Ecto neural progenitor cell (in vitro differentiated cells): ENCODE results near the gene LPCAT3.
"Not testable (repeated sequence)": the region's sequence is repeated elsewhere in the genome, so short reads cannot be mapped to it uniquely, and the experiment has no call there.

Experiments used
- DNase-seq: peaks from one replicate; pipeline ENCODE4 v3.0.0-alpha.2; 2018; ENCODE audit warnings: low spot score

LPCAT3 gene

DNA sequence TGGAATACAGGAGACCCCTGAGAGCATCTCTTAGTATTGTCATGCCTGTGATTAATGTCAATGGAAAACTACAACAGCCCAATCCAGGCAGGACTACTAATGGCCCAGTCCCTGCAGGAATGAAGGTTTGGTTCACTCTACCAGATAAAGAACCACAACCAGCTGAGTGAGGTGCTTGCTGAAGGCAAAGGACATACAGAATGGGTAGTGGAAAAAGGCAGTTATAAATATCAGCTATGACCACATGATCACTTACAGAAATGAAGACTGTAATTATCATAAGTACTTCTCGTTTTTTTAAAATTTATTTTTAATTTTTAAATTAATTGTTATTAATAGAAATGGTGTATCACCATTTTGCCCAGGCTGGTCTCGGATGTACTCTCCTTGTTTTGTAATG is 17.2 kb upstream of the LPCAT3 start:
- DNase-seq: no peak

DNA sequence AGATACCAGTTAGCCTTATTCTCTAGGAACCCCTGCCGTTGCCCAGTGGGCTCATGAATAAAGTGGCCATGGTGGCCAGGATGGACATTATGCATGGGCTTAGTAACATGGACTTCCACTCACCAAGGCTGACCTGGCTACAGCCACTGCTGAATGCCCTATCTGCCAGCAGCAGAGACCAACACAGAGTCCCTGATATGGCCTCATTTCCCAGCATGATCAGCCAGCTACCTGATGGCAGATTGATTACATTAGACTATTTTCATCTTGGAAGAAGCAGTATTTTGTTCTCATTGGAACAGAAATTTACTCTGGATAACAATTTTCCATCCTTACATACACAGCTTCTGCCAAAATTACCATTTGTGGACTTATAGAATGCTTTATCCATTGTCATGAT is 16.2 kb upstream of the LPCAT3 start:
- DNase-seq: no peak

DNA sequence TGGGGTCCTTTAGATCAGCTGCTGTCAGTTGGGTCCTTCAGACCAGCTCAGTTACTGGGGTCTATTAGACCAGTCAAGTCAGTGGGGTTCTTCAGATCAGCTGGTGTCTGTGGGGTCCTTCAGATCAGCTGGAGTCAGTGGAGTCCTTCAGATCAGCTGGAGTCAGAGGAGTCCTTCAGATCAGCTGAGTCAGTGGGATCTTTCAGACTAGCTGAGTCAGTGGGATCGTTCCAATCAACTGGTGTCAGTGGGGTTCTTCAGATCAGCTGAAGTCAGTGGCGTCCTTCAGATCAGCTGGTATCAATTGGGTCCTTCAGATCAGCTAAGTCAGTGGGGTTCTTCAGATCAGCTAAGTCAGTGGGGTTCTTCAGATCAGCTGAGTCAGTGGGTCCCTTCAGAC is 14.7 kb upstream of the LPCAT3 start:
- DNase-seq: no peak

DNA sequence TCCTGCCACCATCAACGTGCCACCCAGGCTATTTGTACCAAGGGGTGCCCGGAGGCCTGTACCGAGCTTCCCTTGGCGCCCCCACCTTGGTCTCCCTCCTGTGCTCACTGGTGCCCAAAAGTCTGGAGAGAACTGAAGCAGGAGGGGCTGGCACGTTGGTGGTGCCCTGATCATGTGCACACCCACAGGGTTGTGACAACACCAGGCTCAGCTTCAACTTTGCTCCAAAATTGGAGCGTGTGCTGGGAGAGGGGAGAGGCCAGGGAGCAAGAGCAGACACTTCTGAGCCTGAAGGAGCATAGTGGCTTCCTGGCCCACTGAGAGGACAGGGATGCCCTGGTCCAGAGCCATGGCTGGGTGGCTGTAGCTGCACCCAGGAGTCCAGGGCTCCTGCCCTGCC is 13.0 kb upstream of the LPCAT3 start:
- no peak for DNase-seq

DNA sequence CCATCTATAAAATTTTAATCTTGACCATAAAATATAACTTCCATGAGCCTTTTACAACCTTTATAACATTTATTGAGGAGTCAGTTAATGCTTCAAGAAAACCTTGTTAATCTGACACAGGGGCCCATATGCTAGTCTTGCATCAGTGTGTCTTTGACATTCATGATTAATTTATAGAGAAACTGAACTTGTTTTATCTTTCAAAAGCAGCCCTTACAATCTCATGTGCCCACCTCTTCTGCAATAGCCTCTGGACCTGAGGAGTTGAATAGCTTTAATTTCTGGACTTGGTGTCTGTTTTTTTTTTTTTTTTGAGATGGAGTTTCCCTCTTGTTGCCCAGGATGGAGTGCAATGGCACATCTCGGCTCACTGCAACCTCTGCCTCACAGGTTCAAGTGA is 8.6 kb upstream of the LPCAT3 start:
- no peak for DNase-seq

DNA sequence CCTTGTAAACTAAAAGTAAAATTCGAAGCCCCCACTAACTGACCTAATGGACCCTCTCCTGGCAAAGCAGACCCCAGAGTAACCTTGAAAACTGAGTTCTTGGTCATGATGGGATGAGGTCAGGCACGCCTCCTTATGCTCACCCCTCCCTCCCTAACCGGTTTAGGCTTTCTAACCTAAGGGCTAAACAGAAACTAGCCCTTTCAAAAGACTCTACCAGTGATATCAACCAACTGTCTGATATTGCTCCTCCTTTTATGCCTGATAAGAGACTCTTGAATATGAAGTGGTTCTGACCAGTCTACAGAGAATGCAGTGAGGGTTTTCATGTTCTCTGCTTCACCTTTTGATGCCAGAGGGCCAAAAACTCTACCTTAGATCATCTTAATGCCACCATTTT is 4.8 kb upstream of the LPCAT3 start:
- DNase-seq: no peak

DNA sequence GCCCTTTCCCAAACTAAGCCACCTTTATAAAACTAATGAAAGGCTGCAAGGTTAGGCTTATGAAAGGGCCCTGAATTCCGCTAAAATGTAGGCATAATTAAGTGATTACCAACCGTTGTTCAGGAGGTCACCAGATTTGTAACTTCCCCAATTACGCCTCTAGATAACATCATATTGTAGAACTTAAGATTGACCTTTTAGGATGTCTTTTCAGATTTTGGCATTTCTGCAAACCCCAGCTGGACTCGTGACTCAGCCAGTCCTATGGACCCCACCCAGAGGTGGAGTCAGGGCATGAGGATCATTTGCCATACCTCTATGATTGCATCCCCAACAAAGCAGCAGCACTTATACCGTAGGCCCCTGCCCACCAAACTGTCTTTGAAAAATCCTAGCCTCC is 3.7 kb upstream of the LPCAT3 start:
- DNase-seq: no peak

DNA sequence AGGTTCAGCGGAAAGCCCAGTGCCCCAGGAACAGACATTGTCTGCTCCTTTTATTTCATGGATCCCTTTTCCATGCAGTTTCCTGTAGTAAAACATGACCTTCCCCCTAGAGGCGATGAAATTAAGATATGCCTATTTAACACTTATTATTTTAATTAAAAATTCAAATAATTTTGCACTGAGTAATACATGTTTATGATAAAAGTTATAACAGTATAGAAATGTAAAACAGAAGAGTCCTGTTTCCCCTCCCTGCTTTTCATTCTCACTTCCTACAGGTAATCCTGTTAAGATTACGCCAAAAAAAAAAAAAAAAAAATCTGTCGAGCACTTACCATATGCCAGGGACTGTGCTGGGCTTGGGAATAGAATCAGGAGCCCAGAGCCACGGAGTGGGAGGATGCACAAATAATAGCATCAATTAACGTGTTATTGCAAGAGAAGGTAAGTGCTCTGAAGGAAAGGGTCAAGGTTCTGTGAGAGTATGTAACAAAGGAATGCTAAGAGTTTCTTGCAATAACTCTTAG is 830 bp upstream of the LPCAT3 start:
- DNase-seq: no peak

DNA sequence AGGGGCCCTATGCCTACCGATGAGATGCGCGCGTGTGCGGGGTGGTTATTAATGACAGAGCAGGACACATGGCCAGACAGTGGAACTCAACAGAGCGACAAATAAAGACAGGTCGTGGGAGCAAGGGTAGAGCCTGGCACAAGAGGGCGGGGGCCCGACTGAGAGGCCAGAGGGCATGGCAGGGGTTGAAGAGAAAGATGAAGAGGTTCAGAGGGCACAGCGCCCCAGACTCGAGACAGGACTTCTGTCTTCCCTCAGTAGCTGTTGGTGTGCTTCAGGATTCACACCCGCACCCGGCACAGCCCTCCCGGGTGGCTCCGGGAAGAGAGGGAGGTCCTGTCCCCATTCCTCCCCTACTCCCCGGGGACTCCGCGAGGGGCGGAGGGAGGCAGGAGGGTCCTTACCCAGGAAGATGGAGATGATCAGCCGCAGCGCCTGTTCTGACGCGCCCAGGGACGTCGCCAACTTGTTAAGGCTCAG is 366 bp downstream of the LPCAT3 start:
- no peak for DNase-seq

DNA sequence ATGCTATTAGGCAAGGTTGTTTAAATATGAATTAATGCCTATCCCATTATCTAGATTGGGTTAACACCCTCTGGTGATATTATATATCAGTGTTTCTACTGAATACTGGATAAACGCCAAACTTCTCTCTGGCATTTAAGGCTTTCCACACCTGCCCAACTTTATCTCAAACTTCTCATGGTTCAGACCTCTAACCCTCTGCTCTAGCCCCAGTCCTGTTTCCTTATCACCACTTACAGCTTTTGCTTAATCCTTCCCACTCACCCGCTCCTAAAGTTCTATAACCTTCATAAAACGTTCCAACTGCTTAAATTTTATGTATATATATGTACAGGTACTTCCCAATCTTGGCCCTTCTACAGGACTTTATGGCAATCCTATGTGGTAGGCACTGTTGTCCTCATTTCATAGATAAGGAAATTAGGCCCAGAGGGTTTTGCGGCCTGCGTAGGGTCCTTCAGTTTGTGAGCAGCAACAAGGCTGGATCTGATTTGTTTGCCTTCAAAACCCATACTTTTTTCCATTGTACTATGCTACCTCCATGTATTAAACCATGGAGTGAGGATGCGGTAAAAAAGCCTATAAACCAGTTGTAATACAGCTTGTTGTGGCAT is 1.2 kb downstream of the LPCAT3 start:
- DNase-seq: no peak

DNA sequence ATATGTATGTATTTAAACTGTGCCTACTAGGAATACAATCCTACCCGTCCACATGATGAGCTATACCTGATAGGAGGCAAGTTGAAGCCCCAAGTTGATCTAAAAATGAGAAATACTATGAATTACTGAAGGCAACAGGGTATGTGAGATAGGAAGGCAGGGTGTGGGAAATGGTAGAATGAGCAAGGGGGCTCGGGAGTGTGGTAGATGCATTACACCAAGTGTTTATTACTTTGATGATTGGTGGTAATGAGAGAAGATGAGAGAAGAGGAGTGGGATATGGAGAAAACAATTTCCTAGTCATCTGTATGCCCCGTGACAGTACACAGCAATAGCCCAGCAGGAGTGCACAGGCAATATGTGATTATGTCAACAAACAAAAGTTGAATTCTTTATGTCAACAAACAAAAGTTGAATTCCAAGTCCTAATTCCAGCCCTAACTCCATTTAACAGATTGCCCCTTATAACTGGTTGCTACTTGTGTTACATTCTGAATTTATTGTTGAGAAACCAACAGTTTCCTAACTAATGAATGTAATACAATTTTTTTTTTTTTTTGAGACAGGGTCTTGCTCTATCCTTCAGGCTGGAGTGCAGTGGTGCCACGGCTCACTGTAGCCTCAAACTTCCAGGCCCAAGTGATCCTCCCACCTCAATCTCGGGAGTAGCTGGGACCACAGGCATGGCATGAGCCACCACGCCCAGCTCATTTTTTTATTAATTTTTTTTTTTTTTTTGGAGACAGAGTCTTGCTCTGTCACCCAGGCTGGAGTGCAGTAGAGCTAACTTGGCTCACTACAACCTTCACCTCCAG is 2.5 kb downstream of the LPCAT3 start:
- DNase-seq: no peak

DNA sequence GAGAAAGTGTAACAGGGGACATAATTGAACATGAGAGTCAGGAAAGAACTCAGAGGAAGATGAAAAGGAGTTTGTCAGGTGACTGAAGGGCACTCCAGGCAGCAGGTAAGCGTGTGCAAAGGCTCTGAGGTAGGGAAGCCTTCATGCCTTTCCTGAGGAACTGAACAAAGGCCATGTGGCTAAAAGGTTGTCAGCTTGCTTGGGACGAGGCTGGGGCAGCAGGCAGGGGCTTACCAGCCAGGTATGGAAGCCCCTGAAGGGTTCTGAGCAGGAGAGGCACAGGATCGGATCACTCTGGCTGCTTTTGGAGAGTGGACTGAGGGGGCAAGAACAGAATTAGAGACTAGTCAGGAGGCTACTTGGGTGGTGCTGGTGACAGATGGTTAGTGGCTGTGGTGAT is 5.2 kb downstream of the LPCAT3 start:
- no peak for DNase-seq

DNA sequence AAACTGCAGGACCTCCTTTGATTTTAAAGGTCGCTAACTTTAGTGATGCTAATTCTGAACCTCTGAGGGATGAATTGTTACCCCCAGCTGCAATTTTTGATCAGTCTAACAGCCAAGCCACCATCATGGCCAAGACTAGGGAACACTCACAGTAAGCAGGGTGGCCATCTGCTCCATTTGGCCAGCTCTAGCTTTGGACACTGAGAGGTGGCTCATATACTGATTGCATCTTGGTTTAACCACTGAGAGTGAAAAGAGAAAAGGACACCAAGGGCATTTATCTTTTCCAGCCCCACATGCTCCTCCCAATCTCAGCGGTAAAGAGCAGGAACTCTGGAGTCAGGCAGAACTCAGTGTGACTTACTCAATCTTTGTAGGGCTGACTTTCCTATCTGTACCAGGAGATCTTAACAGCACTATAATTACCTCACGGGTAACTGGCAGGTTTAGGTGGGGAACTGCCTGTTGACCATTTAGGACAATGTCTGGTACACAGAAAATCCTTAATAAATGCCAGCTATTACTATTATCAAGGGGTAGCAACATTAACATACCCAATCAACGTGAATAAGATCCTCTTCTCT is 6.2 kb downstream of the LPCAT3 start:
- DNase-seq: no peak

DNA sequence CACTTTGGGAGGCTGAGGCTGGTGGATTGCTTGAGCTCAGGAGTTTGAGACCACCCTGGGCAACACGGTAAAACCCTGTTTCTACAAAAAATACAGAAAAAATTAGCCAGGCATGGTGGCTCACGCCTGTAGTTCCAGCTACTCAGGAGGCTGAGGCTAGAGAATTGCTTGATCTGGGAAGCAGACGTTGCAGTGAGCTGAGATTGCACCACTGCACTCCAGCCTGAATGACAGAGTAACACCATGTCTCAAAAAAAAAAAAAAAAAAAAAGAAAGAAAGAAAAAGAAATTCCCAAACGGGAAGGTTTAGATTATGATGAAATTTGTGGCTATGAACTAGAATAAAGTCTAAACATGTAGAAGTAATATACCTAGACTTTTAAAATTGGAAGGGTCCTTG is 6.9 kb downstream of the LPCAT3 start:
- not testable (repeated sequence) for DNase-seq

DNA sequence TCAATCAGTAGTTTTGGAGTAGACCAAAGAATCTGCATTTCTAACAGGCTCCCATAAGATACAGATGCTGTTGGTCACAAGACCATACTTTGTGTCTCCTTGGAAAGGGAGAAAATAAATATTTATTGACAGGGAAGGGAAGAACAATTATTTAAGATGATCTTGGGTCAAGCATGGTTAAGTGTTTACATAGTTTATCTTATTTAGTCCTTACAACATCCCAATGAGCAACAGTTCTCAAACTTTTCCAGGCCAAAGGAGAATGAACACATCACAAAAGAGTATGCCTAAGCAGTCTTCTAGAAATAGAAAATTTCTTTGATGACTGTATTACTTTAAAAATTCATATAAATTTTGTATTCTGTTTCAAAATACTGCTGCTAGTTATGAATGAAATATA is 8.8 kb downstream of the LPCAT3 start:
- DNase-seq: no peak

DNA sequence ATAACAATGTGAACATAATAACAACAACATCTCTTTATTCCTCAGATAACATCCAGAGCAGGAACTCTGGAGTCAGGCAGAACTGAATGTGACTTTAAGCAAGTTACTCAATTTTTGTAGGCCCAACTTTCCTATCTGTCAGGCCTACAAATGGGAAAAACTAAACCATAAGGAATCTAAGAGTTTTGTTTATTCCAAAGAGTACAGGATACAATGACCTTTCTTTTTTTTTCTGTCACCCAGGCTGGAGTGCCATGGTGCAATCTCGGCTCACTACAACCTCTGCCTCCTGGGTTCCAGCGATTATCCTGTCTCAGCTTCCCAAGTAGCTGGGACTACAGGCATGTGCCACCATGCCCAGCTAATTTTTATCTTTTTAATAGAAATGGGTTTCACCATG is 9.4 kb downstream of the LPCAT3 start:
- DNase-seq: no peak

DNA sequence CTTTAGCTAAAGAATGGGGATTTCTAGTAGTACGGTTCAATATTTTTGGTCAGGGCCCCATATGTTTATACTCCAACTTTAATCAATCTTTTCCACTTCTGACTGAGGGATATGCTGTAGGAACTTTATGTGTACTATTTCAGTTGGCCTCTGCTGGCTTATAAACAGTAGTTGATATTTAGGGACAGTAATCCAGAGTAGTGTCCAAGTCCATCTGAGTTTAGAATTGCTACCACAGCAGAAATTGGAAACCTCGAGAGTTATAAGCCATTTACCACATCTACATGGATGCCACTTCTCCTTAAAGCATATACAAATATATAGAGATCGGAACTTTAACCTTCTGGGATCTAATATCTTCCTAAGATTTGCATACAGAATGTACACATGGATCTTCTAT is 11.6 kb downstream of the LPCAT3 start:
- DNase-seq: no peak

DNA sequence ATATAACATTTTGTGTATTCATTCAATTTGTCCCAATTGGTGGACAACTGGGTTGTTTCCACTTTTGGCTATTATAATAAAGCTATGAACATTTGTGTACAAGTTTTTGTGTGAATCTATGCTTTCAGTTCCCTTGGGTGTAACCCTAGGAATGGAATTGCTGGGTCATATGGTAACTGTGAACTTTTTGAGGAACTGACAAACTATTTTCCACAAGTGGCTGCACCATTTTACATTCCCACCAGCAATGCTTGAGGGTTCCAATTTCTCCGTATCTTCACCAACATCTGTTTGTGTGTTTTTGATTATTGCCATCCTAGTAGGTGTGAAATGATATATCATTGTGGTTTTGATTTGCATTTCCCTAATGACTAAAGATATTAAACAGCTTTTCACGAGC is 13.0 kb downstream of the LPCAT3 start:
- no peak for DNase-seq

DNA sequence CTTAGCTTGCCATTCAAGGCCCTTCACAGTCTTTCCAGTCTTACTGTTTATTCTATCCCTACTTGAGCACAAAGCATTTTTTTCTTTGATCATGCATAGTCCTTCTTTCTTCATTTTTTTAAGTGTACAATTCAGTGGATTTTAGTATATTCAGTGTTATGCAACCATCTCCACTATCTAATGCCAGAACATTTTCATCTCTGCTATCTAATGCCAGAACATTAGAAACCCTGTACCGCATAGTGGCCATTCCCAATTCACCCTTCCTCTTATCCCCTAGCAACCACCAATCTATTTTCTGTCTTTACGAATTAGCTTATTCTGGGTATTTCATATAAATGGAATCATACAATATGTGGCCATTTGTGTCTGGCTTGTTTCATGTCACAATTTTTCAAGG is 13.4 kb downstream of the LPCAT3 start:
- no peak for DNase-seq

DNA sequence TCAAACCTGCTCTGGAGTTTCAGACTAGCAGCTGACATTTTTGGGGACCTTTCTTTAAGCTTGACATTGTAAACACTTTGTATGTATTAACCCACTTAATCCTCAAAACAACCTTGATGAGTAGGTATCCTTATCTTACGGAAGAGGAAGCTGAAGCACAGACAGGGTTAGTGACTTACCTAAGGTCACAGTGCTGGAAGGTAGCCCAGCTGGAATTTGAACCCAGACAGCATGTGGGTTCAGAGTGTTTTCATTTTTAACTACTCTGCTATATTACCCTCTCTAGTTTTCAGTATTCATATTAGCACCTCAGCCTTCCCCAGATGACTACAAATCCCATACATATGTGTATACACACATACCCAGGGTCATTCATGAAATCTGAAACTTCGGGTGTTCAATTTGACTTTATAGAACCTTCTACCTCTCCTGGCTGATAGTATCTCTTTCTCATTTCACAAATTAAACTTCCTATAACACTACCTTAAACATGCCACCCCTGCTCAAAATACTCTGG is 13.9 kb downstream of the LPCAT3 start:
- DNase-seq: no peak

DNA sequence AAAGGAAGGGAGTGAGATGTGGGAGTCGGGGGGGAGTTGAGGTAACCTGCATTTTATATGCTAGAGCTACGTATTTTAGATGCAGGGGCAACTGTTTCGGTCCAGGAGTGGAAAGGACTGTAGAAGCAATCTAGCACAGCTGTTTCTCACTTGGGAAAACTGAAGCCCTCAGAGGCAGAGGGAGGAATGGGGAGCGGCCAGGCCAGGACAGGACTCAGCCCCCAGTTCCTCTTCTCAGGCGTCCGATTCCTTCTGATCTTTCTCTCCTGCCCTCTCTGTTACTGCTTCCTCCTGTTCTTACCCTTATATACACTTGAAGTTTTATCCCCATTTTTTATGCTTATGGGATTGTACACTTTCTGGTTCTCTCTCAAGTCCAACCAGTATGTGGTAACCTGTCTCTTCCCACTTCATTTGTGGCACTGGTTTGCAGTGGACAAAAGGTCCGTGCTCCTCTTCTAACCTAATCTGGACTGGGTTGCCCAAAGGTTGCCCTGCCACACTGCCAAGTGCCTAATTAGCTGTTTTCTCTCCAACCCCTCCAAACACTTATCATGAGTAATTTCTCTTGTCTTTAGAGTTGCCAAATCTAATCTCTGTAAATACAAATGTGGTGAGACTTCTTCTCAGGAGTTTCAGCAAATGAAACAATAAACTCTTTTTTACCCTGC is 16.2 kb downstream of the LPCAT3 start:
- no peak for DNase-seq

DNA sequence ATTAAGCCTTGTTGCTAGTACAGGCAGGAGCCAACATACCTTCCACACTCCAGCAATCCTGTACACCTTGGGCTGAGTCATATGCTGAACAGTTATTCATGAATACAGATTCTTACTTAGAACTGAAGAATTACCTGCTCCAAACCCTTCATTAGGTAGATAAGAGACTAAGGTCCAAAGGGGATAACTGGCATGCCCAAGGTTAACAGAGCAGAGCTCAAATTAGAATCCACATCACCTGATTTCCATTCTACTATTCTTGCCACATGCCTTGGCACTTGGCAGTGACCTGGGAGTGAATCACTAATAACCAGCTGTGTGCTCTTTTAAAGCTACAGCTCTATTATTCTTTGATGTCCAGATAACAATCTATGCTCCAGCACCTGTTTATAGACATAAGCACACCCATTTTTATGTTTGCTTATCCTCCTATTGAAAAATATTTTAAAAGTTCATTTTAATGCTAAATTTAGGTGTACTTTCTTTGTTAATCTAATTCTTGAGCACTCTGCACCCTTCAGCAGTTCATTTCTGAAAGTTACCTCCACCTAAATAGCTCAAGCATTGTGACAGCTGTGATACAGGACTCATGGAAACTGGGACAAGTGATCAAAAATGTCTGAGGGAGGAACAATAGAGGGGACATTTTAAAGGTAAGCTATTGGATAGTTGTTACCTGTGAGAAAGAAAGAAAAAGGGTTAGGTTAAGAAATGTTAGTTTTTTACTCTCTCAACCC is 19.4 kb downstream of the LPCAT3 start:
- no peak for DNase-seq
